ENCODE data around the gene LOXL4. TPM values are rescaled to one million over a fixed set of nuclear protein-coding genes. Genes with fewer than 3 reads are reported as not detected.
A peak's percentile ranks its signal among the peaks of the same experiment; 100 is the strongest.

The LOXL4 gene
- total RNA-seq: 20.1 and 24.3 TPM in 2 replicates

- no peak for DNase-seq (ENCODE audit: low read depth)
Measured at GRCh38 chr10:98267894-98268693, at the start of gene LOXL4. LOXL4 (minus strand) TSS chr10:98268194; CDS start chr10:98263019, 5,175 bp downstream.

GRCh38 chr10:98316661-98317060 is 48.7 kb upstream of the LOXL4 start:
- DNase-seq (ENCODE audit: low read depth): peak; percentile 44

DNA sequence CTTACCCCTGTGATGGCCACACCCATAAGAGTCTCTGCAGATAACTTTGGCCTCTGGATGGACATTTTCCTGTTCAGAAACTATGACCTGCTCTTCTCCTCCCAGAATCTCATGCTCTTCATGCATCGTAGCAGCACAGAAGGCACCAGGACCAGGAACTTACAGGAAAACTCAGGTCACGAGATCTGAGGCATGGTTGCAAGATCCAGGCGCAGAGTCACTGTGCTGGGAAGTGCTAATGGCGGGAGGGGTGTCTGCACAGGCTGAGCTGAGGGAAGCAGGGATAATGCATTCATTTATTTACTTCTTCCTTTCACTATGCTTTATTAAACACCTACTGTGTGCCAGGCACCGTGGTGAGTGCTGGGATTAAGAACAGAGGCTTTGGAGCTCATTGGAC is 48.2 kb upstream of the LOXL4 start:
- DNase-seq (ENCODE audit: low read depth): no peak

- peak; percentile 60 for DNase-seq (ENCODE audit: low read depth)
Measured at GRCh38 chr10:98314532-98315284, 46.7 kb upstream of the LOXL4 start.

GRCh38 chr10:98313598-98313997 is 45.6 kb upstream of the LOXL4 start:
- DNase-seq (ENCODE audit: low read depth): no peak

DNA sequence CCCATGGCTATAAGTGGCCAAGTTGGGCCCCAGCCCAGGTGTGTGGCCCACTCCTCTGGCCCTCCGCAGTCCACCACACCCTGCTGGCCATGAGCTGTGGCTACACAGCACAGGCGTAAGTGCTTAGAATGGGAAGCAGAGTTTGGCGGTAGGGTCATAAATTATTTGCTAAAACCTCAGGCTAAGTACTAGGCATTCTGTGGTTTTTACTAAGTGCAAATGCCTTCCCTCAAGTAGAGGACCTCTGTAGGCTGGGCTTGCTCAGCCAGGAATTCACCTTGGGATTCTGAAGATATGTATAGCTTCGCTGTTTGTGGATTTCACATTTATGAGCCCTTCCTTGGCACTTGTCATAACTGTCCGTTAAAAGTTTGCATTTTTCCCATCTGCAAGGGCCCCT is 44.8 kb upstream of the LOXL4 start:
- no peak for DNase-seq (ENCODE audit: low read depth)

DNA sequence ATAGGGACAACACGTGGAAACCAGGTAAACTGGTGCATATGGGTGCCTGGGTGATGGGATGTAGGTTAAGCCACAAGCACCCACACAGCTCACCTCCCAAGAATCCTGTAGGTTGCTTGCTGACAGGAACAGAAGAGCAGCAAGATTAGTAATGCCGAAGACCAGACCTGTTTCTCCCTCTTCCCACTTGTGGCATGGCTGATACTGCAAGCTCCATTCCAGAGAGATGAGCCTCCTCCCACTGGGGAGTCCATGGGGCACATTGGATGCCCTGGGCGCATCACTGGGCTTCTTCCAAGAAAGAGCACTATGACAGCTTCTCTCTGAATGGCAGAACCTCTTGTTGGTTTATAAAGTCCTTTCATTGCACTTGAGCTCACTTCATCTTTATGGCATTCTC is 44.4 kb upstream of the LOXL4 start:
- DNase-seq (ENCODE audit: low read depth): no peak

GRCh38 chr10:98310701-98311100 is 42.7 kb upstream of the LOXL4 start:
- no peak for DNase-seq (ENCODE audit: low read depth)

DNA sequence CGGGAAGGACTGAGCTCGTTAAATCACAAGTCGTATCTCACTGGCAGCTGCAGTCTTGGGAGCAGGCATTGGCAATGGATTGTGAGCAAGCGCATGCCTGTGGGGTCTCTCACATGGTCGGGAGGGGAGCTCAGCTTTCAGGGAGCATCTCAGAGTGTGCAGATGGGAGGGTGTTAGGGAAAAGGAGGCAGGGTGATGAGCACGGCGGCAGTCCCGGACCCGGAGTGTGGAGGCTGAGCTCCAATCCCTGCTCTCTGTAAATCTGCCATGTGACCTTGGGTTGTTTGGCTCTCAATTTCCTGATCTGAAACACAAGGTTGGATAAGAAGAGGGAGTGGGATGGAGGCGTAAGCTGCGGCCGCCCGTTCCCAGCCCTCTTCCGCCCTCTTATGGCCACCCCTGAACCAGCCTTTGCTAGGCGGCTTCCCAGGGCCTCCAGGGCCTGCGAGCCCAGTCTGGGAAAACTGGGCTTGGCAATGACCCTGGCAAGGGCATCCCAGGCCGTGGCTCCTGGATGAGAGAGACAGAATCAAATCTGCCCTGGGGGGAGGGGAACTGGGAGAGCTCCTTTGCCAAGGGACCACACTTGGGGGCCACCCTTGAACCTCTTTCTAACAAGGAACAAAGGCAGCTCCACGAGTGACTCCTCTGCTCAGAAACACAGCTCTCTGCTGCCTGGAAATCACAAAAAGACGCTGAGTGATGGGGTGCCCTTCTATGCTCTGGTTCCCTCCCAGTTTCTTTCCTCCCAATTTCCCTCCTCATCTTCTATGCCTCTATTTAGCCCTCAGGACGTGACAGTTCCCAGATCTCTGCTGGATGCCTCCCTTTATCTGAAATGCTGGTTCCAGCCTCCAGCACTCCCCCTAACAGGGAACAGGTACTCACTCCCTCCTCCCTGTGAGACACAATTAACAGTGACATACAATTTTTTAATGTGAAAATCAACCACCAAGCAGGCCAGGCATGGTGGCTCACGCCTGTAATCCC is 41.7 kb upstream of the LOXL4 start:
- peak; percentile 64 for DNase-seq (ENCODE audit: low read depth)

DNA sequence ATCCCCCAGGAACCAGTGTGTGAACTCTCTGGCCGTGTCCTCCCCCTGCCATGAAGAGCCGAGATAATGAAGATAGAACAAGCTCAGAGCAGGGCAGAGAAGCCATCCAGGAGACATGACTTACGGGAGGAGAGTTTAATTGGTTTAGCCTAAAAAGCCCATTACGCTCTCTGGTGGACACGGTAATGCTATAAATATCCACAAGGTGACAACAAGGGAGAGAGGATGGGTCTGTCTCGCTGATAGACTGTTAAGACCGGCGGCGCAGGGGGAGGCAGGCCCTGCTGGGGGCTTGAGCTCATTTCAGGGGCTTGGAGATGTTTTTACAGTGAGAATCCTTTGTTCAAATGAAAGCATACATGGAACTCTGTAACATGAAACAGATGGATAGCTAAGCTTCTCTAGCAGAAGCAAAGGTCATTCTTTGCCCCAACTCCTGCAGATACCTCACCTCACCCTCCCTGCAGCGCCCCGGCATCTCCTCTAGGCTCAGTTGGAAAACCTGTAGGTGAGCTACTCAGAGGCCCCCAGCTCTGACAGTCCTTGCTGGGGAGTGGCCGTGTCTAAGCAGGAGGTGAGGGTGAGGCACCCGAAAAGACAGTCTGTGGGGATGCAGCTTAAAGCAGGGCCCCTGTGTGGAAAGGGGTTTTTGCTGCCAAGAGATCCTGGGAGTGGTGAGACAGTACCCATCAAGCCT is 40.8 kb upstream of the LOXL4 start:
- DNase-seq (ENCODE audit: low read depth): no peak

GRCh38 chr10:98307916-98308541 is 40.0 kb upstream of the LOXL4 start:
- DNase-seq (ENCODE audit: low read depth): peak; percentile 44

- DNase-seq (ENCODE audit: low read depth): no peak
Measured at GRCh38 chr10:98306501-98306900, 38.5 kb upstream of the LOXL4 start.

- DNase-seq (ENCODE audit: low read depth): no peak
Measured at GRCh38 chr10:98303569-98303968, 35.6 kb upstream of the LOXL4 start.

DNA sequence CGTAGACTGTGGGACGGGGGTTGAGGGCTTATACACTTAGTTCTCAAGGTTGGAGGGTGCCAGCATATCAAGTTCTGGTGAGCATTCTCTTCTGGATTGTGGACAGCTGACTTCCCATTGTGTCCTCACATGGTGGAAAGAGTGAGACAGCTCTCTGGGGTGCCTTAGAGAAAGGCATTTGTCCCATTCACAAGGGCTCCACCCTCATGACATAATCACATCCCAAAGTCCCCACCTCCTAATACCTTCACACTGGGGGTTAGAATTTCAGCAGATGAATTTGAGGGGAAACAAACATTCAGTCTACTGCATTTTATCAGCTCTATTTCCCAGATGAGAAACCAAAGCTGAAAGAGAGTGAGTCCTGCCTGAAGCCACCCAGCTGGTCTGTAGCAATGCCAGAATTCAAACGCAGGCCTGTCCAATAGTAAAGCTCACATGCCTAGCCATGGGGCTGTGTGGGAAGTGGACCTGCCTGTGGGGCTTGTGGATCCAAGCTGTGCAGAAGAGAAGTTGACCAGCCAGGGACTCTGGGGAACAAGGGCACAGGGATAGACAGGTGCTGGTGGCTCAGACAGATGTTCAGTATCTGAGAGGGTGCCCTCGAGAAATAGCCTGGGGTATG is 34.9 kb upstream of the LOXL4 start:
- DNase-seq (ENCODE audit: low read depth): no peak

DNA sequence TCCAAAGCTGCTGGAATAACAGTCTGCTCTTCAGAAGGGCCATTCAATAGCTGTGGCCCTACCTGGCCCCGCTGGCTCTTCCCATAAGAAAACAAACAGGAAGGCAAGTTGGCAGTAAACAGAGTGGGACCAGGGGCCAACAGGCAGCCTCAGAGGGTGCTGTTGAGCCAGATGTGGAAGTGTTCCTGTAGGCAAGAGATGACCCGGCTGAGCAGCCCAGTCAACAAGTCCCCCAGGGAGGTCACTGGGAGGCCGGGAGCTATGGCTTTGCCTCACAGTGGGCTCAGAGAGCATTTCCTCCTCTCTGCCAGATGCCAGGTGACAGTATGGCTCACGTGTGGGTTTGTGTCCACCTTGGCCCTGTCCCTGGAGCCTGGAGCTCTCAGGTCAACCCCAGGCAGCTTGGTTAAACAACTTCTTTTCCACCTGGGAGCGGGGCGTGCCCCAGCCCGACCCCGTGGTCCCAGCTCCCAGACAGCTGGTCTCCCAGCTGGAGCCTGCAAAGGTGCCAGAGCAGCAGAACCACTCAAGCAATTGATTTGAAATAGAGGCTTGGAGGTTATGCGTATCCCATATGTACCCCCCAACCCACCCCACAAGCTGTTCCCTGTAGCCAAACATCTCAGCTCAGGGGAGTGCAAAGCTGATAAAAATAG is 33.8 kb upstream of the LOXL4 start:
- no peak for DNase-seq (ENCODE audit: low read depth)

GRCh38 chr10:98300526-98301229 is 32.7 kb upstream of the LOXL4 start:
- DNase-seq (ENCODE audit: low read depth): no peak

DNA sequence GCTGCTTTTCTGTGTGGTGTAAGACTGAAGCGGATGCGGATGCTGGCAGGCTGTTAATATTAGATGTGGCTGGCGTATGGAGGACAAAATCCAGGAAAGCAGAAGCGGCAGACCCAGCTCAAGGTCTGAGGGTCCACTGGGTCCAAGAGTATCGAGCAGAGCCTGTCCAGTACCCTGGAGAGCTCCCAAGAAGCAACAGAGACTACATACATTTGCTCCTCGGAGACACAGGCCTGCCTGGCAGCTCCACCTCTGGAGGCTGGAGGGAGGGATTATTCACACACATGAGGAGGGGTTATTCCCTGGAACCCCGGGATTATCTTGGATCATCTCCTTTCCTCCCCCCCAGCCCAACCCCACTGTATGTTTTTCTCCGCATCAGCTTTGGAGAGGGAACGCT is 31.3 kb upstream of the LOXL4 start:
- DNase-seq (ENCODE audit: low read depth): no peak

- no peak for DNase-seq (ENCODE audit: low read depth)
Measured at GRCh38 chr10:98296524-98296923, 28.5 kb upstream of the LOXL4 start.

- DNase-seq (ENCODE audit: low read depth): peak; percentile 28
Measured at GRCh38 chr10:98295907-98296306, 27.9 kb upstream of the LOXL4 start.
